HUES6 (cell line): ENCODE measurements around the gene CCDC142.
"Not testable (repeated sequence)": the region's sequence is repeated elsewhere in the genome, so short reads cannot be mapped to it uniquely, and the experiment has no call there.

Experiments
- H3K27ac ChIP-seq: 2 replicates; pipeline ENCODE4 v1.7.0; 2013; ENCODE audit warnings: low read depth, mild to moderate bottlenecking, low read length, inconsistent platforms
- H3K27me3 ChIP-seq: 2 replicates; pipeline ENCODE4 v1.6.1; 2013; ENCODE audit warnings: low read length; ENCODE audit not compliant: control insufficient read depth, insufficient read depth
- H3K36me3 ChIP-seq: 2 replicates; pipeline ENCODE4 v1.6.1; 2013; ENCODE audit warnings: low read length; ENCODE audit not compliant: control insufficient read depth, insufficient read depth
- H3K4me1 ChIP-seq: 2 replicates; pipeline ENCODE4 v1.6.1; 2013; ENCODE audit warnings: low read length; ENCODE audit not compliant: control insufficient read depth, insufficient read depth
- H3K4me3 ChIP-seq: 2 replicates; pipeline ENCODE4 v1.5.1; 2013; ENCODE audit warnings: low read depth, low read length
- H3K9ac ChIP-seq: one replicate; pipeline ENCODE4 v1.6.1; 2013; ENCODE audit warnings: mild to moderate bottlenecking, low read length
- H3K9me3 ChIP-seq: 2 replicates; pipeline ENCODE4 v1.6.1; 2013; ENCODE audit warnings: low read depth, low read length; ENCODE audit not compliant: control insufficient read depth, insufficient read depth

Gene CCDC142

DNA sequence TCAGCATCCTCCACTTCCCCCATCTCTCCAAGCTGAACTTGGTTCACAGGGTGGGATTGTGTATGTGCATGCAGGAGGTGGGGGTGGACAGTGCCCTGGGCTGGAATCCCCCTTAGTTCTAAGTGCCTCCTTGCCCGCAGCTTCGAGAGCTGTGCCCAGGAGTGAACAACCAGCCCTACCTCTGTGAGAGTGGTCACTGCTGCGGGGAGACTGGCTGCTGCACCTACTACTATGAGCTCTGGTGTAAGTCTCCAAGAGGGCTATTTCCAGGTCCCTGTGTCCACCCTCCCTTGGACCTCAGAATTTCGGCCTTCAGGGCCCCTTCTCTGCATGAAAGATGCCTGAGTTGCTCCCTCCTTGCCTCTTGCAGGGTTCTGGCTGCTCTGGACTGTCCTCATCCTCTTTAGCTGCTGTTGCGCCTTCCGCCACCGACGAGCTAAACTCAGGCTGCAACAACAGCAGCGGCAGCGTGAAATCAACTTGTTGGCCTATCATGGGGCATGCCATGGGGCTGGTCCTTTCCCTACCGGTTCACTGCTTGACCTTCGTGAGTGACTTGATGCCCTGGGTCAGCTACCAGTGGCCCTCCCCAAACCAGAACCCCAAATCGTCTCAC lies 23.2 kb downstream of the CCDC142 start:
- H3K36me3 ChIP-seq: peaks cover 23% of the 10 kb centered on the region
- not testable (repeated sequence) for H3K27ac ChIP-seq, H3K9me3 ChIP-seq, H3K27me3 ChIP-seq, H3K4me1 ChIP-seq
- H3K9ac ChIP-seq: peak overlapping the region; percentile 14
- H3K4me3 ChIP-seq: peak overlapping the region; percentile 91

DNA sequence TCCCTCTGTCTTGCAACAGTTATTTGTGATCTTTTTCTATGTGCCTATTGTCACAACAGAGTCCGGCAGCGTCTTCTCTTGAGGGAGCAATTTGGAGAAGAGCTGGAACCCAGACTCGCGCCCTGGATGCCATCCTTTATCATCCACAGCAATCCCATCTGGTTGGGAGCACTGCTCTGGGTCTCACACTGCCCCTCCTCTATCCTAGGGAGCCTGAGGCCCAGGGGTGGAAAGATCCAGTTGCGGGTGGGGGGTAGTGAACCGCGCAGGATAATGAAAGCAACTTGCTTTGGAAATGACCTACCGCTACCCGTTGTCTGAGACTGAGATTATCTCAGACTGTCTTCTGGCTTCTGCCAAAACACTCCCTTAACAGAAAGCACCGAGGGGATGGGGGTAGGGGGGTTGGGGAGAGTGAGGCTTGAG lies 23.8 kb downstream of the CCDC142 start:
- H3K4me1 ChIP-seq: 0 out of 2 replicates have a peak, but pooled peaks cover 5% of the 10 kb centered on the region
- peaks cover 23% of the 10 kb centered on the region for H3K36me3 ChIP-seq
- peak overlapping the region; percentile 91 for H3K4me3 ChIP-seq
- no peaks in the 10 kb centered on the region for H3K27me3 ChIP-seq
- H3K9ac ChIP-seq: peak overlapping the region; percentile 89
- no peaks in the 10 kb centered on the region for H3K9me3 ChIP-seq
- H3K27ac ChIP-seq: no peak overlapping the region

DNA sequence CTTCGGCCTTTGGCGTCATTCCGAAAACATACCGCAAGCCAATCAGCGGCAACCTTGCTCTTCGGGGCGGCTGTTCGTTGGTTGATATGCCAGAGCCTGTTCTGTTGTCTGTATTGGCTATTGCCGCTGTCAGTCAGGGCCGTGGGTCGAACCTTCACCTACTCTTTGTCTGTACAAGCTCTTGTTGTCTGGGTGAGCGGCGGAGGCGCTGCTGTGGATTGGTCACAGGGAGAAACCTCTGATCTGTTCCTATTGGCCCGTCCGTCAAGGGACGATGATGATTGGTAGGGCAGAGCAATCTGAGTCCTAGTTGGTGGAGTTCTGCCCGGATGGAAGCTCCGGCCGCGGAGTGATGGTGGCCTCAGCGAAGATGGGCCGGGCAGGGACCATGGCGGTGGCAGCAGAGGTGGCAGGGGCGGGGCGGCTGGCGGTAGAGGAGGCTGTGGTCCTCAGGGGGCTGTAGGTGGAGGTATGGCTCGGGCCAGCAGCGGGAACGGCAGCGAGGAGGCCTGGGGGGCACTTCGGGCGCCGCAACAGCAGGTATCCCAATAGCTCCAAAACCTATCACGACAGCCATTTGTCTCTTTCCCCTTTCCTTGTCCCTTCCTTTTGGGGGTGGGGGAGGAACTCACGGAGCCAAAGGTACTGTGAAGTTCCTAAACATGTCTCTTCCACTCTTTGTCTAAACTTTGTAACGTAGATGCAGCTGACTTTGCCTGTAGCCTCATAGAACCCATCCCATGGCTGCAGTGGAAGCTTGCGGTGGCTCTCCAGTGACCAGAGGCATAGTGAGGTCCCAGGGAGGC lies 24.5 kb downstream of the CCDC142 start, which contains the start of gene WBP1:
WBP1 (plus strand) TSS at position 307 of the 806 bp plus-strand sequence; CDS start at position 472, 165 bp downstream.
- Histone ChIP-seq H3K4me1 (0 out of 2 replicates have a peak, but pooled peaks cover 5% of the 10 kb centered on the region), H3K4me3 (peak within 1 kb of the TSS; percentile 91), H3K9ac (peak within 1 kb of the TSS; percentile 89), H3K9me3 (no peaks in the 10 kb centered on the region), H3K27me3 (no peaks in the 10 kb centered on the region), H3K36me3 (peaks cover 22% of the 10 kb centered on the region), H3K27ac (peak within 1 kb of the TSS; percentile 71)

DNA sequence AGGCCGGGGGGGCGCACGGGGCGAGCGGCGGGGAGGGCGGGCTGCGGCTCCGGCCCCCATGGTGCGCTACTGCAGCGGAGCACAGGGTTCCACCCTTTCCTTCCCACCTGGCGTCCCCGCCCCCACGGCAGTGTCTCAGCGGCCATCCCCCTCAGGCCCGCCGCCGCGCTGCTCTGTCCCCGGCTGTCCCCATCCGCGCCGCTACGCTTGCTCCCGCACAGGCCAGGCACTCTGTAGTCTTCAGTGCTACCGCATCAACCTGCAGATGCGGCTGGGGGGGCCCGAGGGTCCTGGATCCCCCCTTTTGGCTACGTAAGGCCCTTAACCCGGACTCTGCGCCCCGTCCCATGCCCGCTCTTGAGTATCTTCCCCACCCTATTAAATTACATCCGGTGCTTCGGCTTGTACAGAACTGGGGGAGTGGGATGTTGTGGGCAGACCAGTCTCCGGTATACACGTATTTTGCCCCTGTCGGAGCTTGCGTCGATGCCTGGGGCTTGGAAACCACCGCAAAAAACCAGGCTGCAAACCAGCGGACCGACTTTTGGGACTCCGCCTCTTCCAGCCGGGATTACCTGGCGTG lies 25.2 kb downstream of the CCDC142 start:
- Histone ChIP-seq H3K27me3 (no peaks in the 10 kb centered on the region), H3K9ac (peak overlapping the region; percentile 71), H3K4me1 (peaks cover 6% of the 10 kb centered on the region; the same call in 1 of the 2 replicates), H3K9me3 (no peaks in the 10 kb centered on the region), H3K36me3 (peaks cover 15% of the 10 kb centered on the region), H3K4me3 (peak overlapping the region; percentile 71), H3K27ac (peak overlapping the region; percentile 71)

DNA sequence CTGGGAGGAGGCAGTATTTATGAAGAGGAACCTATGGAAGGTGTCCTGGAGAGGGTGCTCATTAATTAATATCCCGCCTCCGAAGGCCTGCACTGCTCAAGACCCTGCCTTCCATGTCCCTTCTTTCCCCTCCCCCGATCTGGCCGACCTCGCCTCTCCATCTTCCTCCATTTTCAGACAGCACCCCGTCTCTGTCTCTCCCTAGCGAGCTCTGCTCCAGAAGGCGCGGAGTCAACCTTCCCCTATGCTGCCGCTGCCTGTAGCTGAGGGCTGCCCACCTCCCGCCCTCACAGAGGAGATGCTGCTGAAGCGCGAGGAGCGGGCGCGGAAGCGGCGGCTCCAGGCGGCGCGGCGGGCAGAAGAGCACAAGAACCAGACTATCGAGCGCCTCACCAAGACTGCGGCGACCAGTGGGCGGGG lies 25.7 kb downstream of the CCDC142 start:
- H3K36me3 ChIP-seq: peaks cover 10% of the 10 kb centered on the region
- no peak overlapping the region for H3K27ac ChIP-seq
- no peaks in the 10 kb centered on the region for H3K9me3 ChIP-seq
- peaks cover 9% of the 10 kb centered on the region; the same call in 1 of the 2 replicates for H3K4me1 ChIP-seq
- peak overlapping the region; percentile 41 for H3K9ac ChIP-seq
- H3K4me3 ChIP-seq: peak overlapping the region; percentile 71
- H3K27me3 ChIP-seq: no peaks in the 10 kb centered on the region

DNA sequence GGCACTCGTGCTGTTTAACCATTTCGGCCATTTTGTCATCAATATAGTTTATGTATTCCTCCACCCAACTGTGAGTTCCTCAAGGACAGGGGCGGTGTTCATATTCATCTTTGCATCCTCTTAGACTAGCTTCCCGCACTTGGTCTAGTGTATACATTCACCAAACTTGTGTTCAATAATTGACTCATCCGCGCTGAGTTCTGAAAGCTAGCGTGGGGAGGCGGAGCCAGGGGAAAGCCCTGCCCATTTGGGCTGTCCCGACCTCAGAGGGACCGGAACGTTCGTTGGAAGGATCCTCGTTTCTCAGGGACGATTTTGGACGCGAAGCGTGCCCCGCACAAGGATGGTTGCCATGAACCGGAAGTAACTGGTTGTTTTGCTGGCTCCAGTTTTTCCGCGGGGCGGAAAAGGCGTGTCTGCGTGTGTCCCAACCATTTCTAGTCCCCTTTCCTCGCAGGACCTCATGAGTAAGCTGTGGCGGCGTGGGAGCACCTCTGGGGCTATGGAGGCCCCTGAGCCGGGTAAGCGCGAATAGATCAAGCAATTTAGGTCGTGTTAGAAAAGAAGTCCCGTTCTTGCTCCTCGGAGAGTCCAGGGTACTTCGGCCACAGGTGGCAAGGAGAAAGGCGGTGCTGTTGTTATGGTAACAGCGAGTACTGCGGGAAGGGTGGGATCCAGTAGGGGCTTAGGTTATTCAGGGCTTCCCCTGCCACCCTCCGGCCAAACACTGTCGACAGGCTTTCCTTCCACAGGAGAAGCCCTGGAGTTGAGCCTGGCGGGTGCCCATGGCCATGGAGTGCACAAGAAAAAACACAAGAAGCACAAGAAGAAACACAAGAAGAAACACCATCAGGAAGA lies 27.9 kb downstream of the CCDC142 start, which contains the start of gene INO80B:
INO80B (plus strand) TSS at position 434 of the 858 bp plus-strand sequence; CDS start at position 464, 30 bp downstream.
- no peaks in the 10 kb centered on the region for H3K9me3 ChIP-seq
- H3K4me3 ChIP-seq: peak within 1 kb of the TSS; percentile 77
- H3K4me1 ChIP-seq: peaks cover 9% of the 10 kb centered on the region; the same call in 1 of the 2 replicates
- no peak within 1 kb of the TSS for H3K27ac ChIP-seq
- no peaks in the 10 kb centered on the region for H3K27me3 ChIP-seq
- H3K36me3 ChIP-seq: no peaks in the 10 kb centered on the region
- H3K9ac ChIP-seq: peak within 1 kb of the TSS; percentile 48

DNA sequence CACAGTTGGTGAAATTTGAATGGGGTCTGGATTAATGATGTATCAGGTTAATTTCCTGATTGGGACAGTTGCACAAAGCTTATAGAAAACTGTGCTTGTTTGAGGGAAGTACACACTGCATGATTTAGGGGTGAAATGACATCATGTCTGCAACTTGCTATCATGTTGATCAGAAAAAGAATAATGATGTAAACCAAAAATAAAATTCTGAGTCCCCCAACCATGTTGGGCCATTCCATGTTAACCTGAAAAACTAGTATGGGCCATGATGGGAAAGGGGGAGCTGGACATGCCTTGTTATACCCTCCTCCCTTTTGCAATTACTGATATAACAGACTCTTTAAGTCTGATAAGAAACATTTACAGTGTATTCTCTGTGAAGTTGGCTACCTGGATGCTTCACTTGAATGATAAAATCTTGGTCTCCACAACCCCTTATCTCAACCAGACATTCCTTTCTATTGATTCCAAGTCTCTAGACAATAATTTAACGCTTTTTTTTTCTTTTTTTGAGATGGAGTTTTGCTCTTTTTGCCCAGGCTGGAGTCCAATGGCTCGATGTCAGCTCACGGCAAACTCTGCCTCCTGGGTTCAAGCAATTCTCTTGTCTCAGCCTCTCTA lies 32.1 kb downstream of the CCDC142 start:
- Histone ChIP-seq H3K9ac (no peak overlapping the region), H3K27me3 (no peaks in the 10 kb centered on the region), H3K4me1 (peaks cover 9% of the 10 kb centered on the region; the same call in 1 of the 2 replicates), H3K27ac (no peak overlapping the region), H3K9me3 (no peaks in the 10 kb centered on the region), H3K36me3 (no peaks in the 10 kb centered on the region), H3K4me3 (no peak overlapping the region)

DNA sequence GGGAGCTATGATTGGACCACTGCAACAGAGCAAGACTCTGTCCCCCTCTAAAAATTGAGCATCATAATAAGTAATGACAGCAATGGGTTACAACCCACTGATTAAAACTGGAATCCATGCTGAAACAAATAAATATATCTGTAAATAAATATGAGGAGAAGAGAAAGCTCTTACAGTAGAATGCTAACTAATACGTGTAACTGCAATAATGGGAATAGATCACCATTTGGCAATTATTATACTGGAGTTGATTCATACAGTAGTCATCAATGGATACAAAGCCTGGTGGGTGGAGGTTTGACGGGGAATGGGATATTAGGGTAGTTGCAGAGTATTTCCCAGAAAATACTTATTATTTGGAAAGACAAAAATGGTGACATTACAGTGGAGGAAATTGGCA lies 34.0 kb downstream of the CCDC142 start:
- H3K4me1 ChIP-seq: peaks cover 5% of the 10 kb centered on the region; the same call in 1 of the 2 replicates
- no peak overlapping the region for H3K4me3 ChIP-seq
- H3K27ac ChIP-seq: no peak overlapping the region
- H3K36me3 ChIP-seq: no peaks in the 10 kb centered on the region
- H3K9ac ChIP-seq: no peak overlapping the region
- H3K9me3 ChIP-seq: no peaks in the 10 kb centered on the region
- 0 out of 2 replicates have a peak, but pooled peaks cover 5% of the 10 kb centered on the region for H3K27me3 ChIP-seq

DNA sequence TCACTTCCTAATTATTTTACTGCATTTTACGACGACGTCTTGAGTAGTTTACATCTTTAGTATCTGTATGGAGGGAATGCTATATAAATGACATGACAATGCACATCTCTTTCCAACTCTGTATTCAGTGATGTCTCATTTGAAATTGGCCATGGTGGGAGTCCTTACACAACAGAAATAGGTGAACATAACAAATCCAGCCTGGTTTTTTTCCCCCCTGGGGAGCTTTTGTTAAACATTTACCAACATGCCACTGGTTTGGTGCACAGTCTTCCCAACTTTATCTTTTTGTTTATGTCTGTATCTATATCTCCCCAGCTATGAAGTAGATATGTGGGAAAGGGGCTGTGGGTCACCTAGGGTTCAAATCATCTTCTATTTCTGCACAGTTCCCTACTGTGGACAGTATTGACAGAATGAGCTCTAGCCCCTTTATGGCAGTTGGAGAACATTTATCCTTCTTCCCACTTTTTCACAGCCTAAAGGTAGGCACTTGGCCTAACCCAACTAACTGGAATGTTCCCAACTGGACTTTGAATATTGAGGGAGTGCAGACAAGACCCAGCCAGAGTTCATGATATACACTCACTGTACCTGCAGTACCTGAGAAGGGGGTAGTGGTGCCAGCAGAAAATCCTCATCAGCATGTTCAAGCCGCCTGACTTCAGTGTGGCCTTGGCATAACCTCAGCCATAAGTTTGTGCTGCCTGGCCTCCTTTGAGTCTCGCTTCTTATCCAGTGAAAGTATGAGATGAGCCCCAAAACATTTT lies 35.4 kb downstream of the CCDC142 start:
- no peak overlapping the region for H3K27ac ChIP-seq

More for the DNA sequence above, 35.4 kb downstream of the CCDC142 start:
- Histone ChIP-seq H3K9me3 (no peaks in the 10 kb centered on the region), H3K27me3 (0 out of 2 replicates have a peak, but pooled peaks cover 5% of the 10 kb centered on the region), H3K9ac (no peak overlapping the region), H3K4me1 (peaks cover under 1% of the 10 kb centered on the region; the same call in 1 of the 2 replicates), H3K4me3 (no peak overlapping the region), H3K36me3 (no peaks in the 10 kb centered on the region)
